Panc1 (cell line): Measurements from ENCODE around the gene ITGB5. TPM values are rescaled to one million over a fixed set of nuclear protein-coding genes. Genes with fewer than 3 reads are reported as not detected.

Source experiments
- ATAC-seq: fragments of 200-7000 bp; cut with Tn5 transposase; 2 replicates; pipeline ENCODE4 v1.9.1; 2020; ENCODE audit warnings: mild to moderate bottlenecking, moderate library complexity
- BruUV-seq: library from RNA; stranded (reverse); fragments of 400-500 nt; replicated peaks from 2 replicates; lab custom pipeline; 2021; lab: Mats Ljungman, UMichigan
- CTCF ChIA-PET: fragments of 300-600 bp; sonication (Branson Sonifier 250); formaldehyde crosslinking; loops from one replicate; lab custom pipeline; 2022; ENCODE audit warnings: antibody characterized with exemption; lab: Charles Lee
- POLR2A ChIA-PET: fragments of 300-600 bp; sonication (Branson Sonifier 250); formaldehyde crosslinking; loops from one replicate; lab custom pipeline; 2022; ENCODE audit warnings: antibody characterized with exemption; lab: Charles Lee
- DNase-seq: peaks from one replicate; pipeline ENCODE4 v3.0.0-alpha.2; 2010; ENCODE audit warnings: low read depth, low spot score
- H3K27ac ChIP-seq: 2 replicates; pipeline ENCODE4 v1.5.1; 2011; ENCODE audit warnings: mild to moderate bottlenecking, low read length, inconsistent platforms
- H3K27me3 ChIP-seq: fragments of 200-500 bp; sonication (Bioruptor generic); 2 replicates; pipeline ENCODE4 v1.6.0; 2014; ENCODE audit warnings: low read length, inconsistent platforms; ENCODE audit not compliant: control insufficient read depth, insufficient read depth
- H3K36me3 ChIP-seq: fragments of 200-500 bp; sonication (Bioruptor generic); 2 replicates; pipeline ENCODE4 v1.5.1; 2014; ENCODE audit warnings: inconsistent platforms, mild to moderate bottlenecking, low read length, moderate library complexity; ENCODE audit not compliant: control insufficient read depth, insufficient read depth
- H3K4me1 ChIP-seq: 2 replicates; pipeline ENCODE4 v1.5.1; 2011; ENCODE audit warnings: inconsistent platforms, mild to moderate bottlenecking, low read length, moderate library complexity; ENCODE audit not compliant: control insufficient read depth, insufficient read depth
- H3K4me3 ChIP-seq, 2 experiments: 2 replicates each; pipeline ENCODE4 v1.5.1; 2011 to 2012; ENCODE audit warnings: low read depth in 2 of 2, low read length in 2 of 2, mild to moderate bottlenecking in 2 of 2, inconsistent platforms in 1 of 2, moderate library complexity in 1 of 2
- H3K9me3 ChIP-seq: fragments of 200-500 bp; sonication (Bioruptor generic); 2 replicates; pipeline ENCODE4 v1.5.1; 2014; ENCODE audit warnings: low read depth, mild to moderate bottlenecking, inconsistent platforms, low read length, moderate library complexity; ENCODE audit not compliant: control insufficient read depth, insufficient read depth
- CTCF ChIP-seq: fragments of 450-650 bp; IDR thresholded peaks from 2 replicates; pipeline ENCODE4 v1.5.1; 2017; ENCODE audit warnings: mild to moderate bottlenecking
- POLR2AphosphoS5 ChIP-seq: IDR thresholded peaks from 2 replicates; pipeline ENCODE4 v1.6.1; 2012; ENCODE audit warnings: mild to moderate bottlenecking, low read depth, low read length, moderate library complexity
- SIN3A ChIP-seq: IDR thresholded peaks from 2 replicates; pipeline ENCODE4 v1.6.1; 2012; ENCODE audit warnings: low read depth, mild to moderate bottlenecking, low read length, moderate library complexity, borderline replicate concordance; ENCODE audit not compliant: insufficient read depth
- TCF7L2 ChIP-seq: IDR thresholded peaks from 2 replicates; pipeline ENCODE4 v1.6.1; 2011; ENCODE audit warnings: mild to moderate bottlenecking, low read depth, low read length, inconsistent platforms
- in situ Hi-C: cut with HindIII; loops from 2 replicates; pipeline ENCODE4 v1.10.0; 2016; ENCODE audit warnings: low sequenced_read_pairs, low pct_unique_long_range_greater_than_20kb
- intact Hi-C: fragments of 100-400 bp; cut with micrococcal nuclease; formaldehyde crosslinking; loops from one replicate; pipeline ENCODE4 v1.10.0; 2022; ENCODE audit not compliant: unreplicated experiment
- total RNA-seq: library from RNA; stranded (reverse); gene quantifications from one replicate; pipeline ENCODE4 v1.2.1, GENCODE V29; 2021; ENCODE audit not compliant: unreplicated experiment
- TF ChIP-seq, protein P1 (sequence below), 2 experiments: IDR thresholded peaks; 2 replicates each; pipeline ENCODE4 v1.6.1; 2011 to 2012; ENCODE audit warnings: low read depth in 2 of 2, control low read depth in 1 of 2, low read length in 1 of 2, mild to moderate bottlenecking in 1 of 2, moderate library complexity in 1 of 2; ENCODE audit not compliant: insufficient read depth in 1 of 2

Gene ITGB5
- total RNA-seq, 1 experiment from 2014 or later: 446 TPM

DNA sequence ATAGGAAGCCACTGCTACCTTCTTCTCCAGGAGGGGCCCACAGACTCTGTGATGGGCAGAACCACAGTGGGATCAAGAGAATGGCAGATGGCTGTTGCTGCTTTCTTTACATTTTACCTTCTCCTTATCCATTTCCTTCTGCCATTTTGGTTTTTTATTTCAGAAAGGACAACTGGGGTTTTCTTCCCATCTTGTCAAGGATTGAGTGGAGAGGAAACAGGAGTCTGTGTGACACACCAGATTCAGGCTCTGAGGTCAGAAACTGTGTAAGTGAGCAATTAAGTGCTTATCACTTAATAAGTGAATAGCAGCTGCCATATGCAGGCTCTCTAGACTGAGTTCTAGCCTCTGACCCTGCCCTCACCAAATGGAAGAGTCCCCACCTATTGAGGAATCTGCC, 47.3 kb downstream of the ITGB5 start:
- TF ChIP-seq, protein P1, sequence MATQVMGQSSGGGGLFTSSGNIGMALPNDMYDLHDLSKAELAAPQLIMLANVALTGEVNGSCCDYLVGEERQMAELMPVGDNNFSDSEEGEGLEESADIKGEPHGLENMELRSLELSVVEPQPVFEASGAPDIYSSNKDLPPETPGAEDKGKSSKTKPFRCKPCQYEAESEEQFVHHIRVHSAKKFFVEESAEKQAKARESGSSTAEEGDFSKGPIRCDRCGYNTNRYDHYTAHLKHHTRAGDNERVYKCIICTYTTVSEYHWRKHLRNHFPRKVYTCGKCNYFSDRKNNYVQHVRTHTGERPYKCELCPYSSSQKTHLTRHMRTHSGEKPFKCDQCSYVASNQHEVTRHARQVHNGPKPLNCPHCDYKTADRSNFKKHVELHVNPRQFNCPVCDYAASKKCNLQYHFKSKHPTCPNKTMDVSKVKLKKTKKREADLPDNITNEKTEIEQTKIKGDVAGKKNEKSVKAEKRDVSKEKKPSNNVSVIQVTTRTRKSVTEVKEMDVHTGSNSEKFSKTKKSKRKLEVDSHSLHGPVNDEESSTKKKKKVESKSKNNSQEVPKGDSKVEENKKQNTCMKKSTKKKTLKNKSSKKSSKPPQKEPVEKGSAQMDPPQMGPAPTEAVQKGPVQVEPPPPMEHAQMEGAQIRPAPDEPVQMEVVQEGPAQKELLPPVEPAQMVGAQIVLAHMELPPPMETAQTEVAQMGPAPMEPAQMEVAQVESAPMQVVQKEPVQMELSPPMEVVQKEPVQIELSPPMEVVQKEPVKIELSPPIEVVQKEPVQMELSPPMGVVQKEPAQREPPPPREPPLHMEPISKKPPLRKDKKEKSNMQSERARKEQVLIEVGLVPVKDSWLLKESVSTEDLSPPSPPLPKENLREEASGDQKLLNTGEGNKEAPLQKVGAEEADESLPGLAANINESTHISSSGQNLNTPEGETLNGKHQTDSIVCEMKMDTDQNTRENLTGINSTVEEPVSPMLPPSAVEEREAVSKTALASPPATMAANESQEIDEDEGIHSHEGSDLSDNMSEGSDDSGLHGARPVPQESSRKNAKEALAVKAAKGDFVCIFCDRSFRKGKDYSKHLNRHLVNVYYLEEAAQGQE (IDR thresholded peaks at IDR 0.05; ENCODE audit: insufficient read depth in 1 of 2, low read depth in 2 of 2, low read length in 1 of 2): no peak
- no peak for TF ChIP-seq CTCF
- no peak for TF ChIP-seq TCF7L2
- no peak for TF ChIP-seq POLR2AphosphoS5
- no peak for TF ChIP-seq SIN3A
- POLR2A ChIA-PET: no interaction called here
- DNase-seq (no peak), ATAC-seq (no peak)
- intact Hi-C loops: no loop called here
- BruUV-seq: no TSS peak
- Histone ChIP-seq H3K4me1 (peaks cover 48% of the 10 kb centered on the region), H3K4me3 (no peak overlapping the region), H3K36me3 (peaks cover 12% of the 10 kb centered on the region; the same call in 1 of the 2 replicates), H3K27me3 (no peaks in the 10 kb centered on the region), H3K27ac (peak overlapping the region; percentile 92), H3K9me3 (no peaks in the 10 kb centered on the region)
- in situ Hi-C loops: loop anchor here (5.0 kb wide), 1 partner anchor 37 kb away; no protein-coding TSS in a partner anchor
- CTCF ChIA-PET: no interaction called here

- CTCF ChIA-PET: no interaction called here
- DNase-seq (no peak), ATAC-seq (no peak)
- intact Hi-C loops (no loop called here), in situ Hi-C loops (no loop called here)
- no peaks in the 10 kb centered on the region for H3K27me3 ChIP-seq
- TF ChIP-seq TCF7L2: no peak
- TF ChIP-seq SIN3A: no peak
- TF ChIP-seq POLR2AphosphoS5: no peak
- TF ChIP-seq, protein P1 (IDR thresholded peaks at IDR 0.05; ENCODE audit: insufficient read depth in 1 of 2, low read depth in 2 of 2, low read length in 1 of 2): no peak
- TF ChIP-seq CTCF: no peak
- peaks cover 12% of the 10 kb centered on the region; the same call in 1 of the 2 replicates for H3K36me3 ChIP-seq
- H3K4me1 ChIP-seq: peaks cover 55% of the 10 kb centered on the region
- peak overlapping the region; percentile 92 for H3K27ac ChIP-seq
- POLR2A ChIA-PET: interaction anchor here (0.7 kb wide), 1 partner anchor 12 kb away, joined by 3 read pairs; no protein-coding TSS in a partner anchor
- H3K4me3 ChIP-seq: no peak overlapping the region
- no peaks in the 10 kb centered on the region for H3K9me3 ChIP-seq
- BruUV-seq: no TSS peak
Measured at GRCh38 chr3:124838963-124839362, 48.2 kb downstream of the ITGB5 start.
